PFSK-1 (cell line): ENCODE results near the gene HACE1.

Experiments
- FOXP2 ChIP-seq: optimal IDR thresholded peaks from 2 replicates; pipeline ENCODE3; 2011; ENCODE audit warnings: borderline replicate concordance, control low read depth, inconsistent platforms; ENCODE audit not compliant: insufficient read depth; ENCODE audit errors: extremely low read length, extremely low read depth
- POLR2AphosphoS5 ChIP-seq: IDR thresholded peaks from 2 replicates; pipeline ENCODE4 v1.6.1; 2012; ENCODE audit warnings: low read depth, mild to moderate bottlenecking, control low read depth, low read length, moderate library complexity
- REST ChIP-seq, 2 experiments: IDR thresholded peaks; 2 replicates each; pipeline versions ENCODE4 v1.6.1 to v1.8.0; 2011 to 2012; ENCODE audit warnings: low read depth in 2 of 2, low read length in 2 of 2, control low read depth in 1 of 2, inconsistent platforms in 1 of 2, mild to moderate bottlenecking in 1 of 2, moderate library complexity in 1 of 2; ENCODE audit not compliant: insufficient read depth in 1 of 2
- SIN3A ChIP-seq: IDR thresholded peaks from 2 replicates; pipeline ENCODE4 v1.6.1; 2012; ENCODE audit warnings: mild to moderate bottlenecking, low read length, moderate library complexity, borderline replicate concordance; ENCODE audit not compliant: insufficient read depth
- TAF1 ChIP-seq: IDR thresholded peaks from 2 replicates; pipeline ENCODE4 v1.6.1; 2012; ENCODE audit warnings: low read length, control low read depth, borderline replicate concordance; ENCODE audit not compliant: insufficient read depth

DNA sequence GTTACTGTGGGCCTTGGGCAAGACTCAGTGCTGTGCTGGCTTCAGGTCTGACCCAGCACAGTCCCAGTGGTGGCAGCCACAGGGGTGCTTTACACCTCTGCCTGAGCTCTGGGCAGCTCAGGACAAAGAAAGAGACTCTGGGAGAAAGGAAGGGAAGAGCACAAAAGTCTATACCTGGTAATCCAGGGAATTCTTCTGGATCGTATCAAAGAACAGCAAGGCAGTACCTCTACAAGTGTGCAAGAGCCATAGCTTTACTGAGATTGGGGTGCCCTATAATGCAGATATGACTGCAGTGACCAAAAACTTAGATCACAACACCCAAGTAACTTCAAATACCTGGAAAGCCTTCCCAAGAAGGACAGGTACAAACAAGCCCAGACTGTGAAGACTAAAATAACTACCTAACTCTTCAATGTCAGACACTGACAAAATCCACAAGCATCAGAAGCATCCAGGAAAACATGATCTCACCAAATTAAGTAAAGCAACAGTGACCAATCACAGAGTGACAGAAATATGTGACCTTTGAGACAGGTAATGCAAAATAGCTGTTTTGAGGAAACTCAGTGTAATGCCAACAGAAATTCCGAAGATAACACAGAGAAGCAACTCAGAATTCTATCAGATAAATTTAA, 49.3 kb upstream of the HACE1 start:
- TF ChIP-seq POLR2AphosphoS5 (no peak), REST (IDR thresholded peaks at IDR 0.05; ENCODE audit: insufficient read depth in 1 of 2, low read depth in 2 of 2, low read length in 2 of 2) (no peak), TAF1 (no peak), SIN3A (no peak), FOXP2 (no peak)
